Astrocyte of the spinal cord (primary cell): ENCODE results near the gene CHAF1A.

Experiments used
- DNase-seq: peaks from one replicate; pipeline ENCODE4 v3.0.0; 2011; ENCODE audit warnings: low read depth, low spot score
- H3K4me3 ChIP-seq: 2 replicates; pipeline ENCODE4 v1.5.1; 2011; ENCODE audit warnings: low read depth, mild to moderate bottlenecking, low read length, moderate library complexity
- CTCF ChIP-seq: IDR thresholded peaks from 2 replicates; pipeline ENCODE4 v1.5.1; 2012; ENCODE audit warnings: low read depth, mild to moderate bottlenecking, low read length, inconsistent platforms
- in situ Hi-C: cut with HindIII; loops from 2 replicates; pipeline ENCODE4 v1.10.0; 2017; ENCODE audit warnings: low sequenced_read_pairs

Gene CHAF1A

GRCh38 chr19:4396949-4397783, 5.3 kb upstream of the CHAF1A start:
- no peak for TF ChIP-seq CTCF
- no peak overlapping the region for H3K4me3 ChIP-seq
- in situ Hi-C loops, result no loop called here
- DNase-seq, result no peak

- DNase-seq, result no peak
- in situ Hi-C loops, result no loop called here
- no peak for TF ChIP-seq CTCF
- H3K4me3 ChIP-seq, result peak overlapping the region; percentile 59
Measured at GRCh38 chr19:4399812-4400134, 2.7 kb upstream of the CHAF1A start.

GRCh38 chr19:4400135-4400936, 2.1 kb upstream of the CHAF1A start, which contains the start of gene SH3GL1:
TSS of gene SH3GL1 (minus strand) at chr19:4400547. CDS start at chr19:4400368, 179 bp downstream.
- in situ Hi-C loops, result no loop called here
- peak; percentile 92 for TF ChIP-seq CTCF
- peak within 1 kb of the TSS; percentile 59 for H3K4me3 ChIP-seq
- DNase-seq, result peak; percentile 92

- in situ Hi-C loops, result no loop called here
- peak overlapping the region; percentile 42 for H3K4me3 ChIP-seq
- no peak for TF ChIP-seq CTCF
- DNase-seq, result no peak
Measured at GRCh38 chr19:4401769-4402170, 670 bp upstream of the CHAF1A start.

GRCh38 chr19:4403005-4403761, 743 bp downstream of the CHAF1A start:
- no peak for DNase-seq
- in situ Hi-C loops, result no loop called here
- no peak for TF ChIP-seq CTCF
- peak overlapping the region; percentile 89 for H3K4me3 ChIP-seq

GRCh38 chr19:4405977-4406376, 3.5 kb downstream of the CHAF1A start:
- no peak overlapping the region for H3K4me3 ChIP-seq
- no peak for TF ChIP-seq CTCF
- in situ Hi-C loops, result no loop called here
- DNase-seq, result no peak
